Motor neuron (in vitro differentiated cells): ENCODE results near the gene TMEM25. TPM values are rescaled to one million over a fixed set of nuclear protein-coding genes. Genes with fewer than 3 reads are reported as not detected.

ENCODE experiments used
- ATAC-seq, 8 experiments: fragments of 200-7000 bp; cut with Tn5 transposase; replicated peaks in 6 of 8; 2 replicates each; pipeline ENCODE4 v1.8.0; 2021; ENCODE audit warnings: mild to moderate bottlenecking in 8 of 8, moderate library complexity in 8 of 8
- H3K27ac ChIP-seq, 2 donors: fragments of 250-450 bp; sonication (Bioruptor Pico); 2 replicates each; pipeline ENCODE4 v1.9.0; 2021; ENCODE audit warnings: antibody characterized with exemption in 2 of 2, mild to moderate bottlenecking in 2 of 2, moderate library complexity in 1 of 2
- H3K4me1 ChIP-seq, 2 donors: fragments of 250-450 bp; sonication (Bioruptor Pico); replicated peaks in 1 of 2; 2 replicates each; pipeline ENCODE4 v1.6.1; 2021; ENCODE audit warnings: antibody characterized with exemption in 2 of 2, mild to moderate bottlenecking in 2 of 2, moderate library complexity in 1 of 2
- H3K4me3 ChIP-seq, 5 donors: fragments of 250-450 bp; sonication (Bioruptor Pico); 2 replicates each; pipeline ENCODE4 v1.9.0; 2021; ENCODE audit warnings: antibody characterized with exemption in 5 of 5, mild to moderate bottlenecking in 5 of 5, moderate library complexity in 4 of 5
- WGBS, 10 experiments: fragments of 450-650 bp; shearing (Covaris generic); methylation state at CpG; one replicate each; pipeline ENCODE4 v1.0.0; 2022; 5-methylcytosine and 5-hydroxymethylcytosine counted together
- in situ Hi-C, 9 experiments: fragments of 400-800 bp; cut with MboI; loops; one replicate each; pipeline ENCODE4 v1.15.0; 2021; ENCODE audit warnings: low sequenced_read_pairs in 9 of 9, low pct_unique_long_range_greater_than_20kb in 2 of 9; ENCODE audit not compliant: unreplicated experiment in 9 of 9
- total RNA-seq, 8 experiments: library from RNA; unstranded; fragments of 300-600 nt; gene quantifications; 2 replicates each; pipeline versions ENCODE4 v1.2.3 to v1.2.4, GENCODE V29; 2022

The TMEM25 gene
- total RNA-seq, 8 experiments from 2014 or later: 2.4 to 33.7 (median 24.0) TPM

- peak in 6 of 8 experiments; percentile 55 to 84 (median 63) for ATAC-seq
- Histone ChIP-seq H3K4me3 (no peak overlapping the region), H3K4me1 (no peaks in the 10 kb centered on the region), H3K27ac (no peak overlapping the region)
- WGBS, 10 experiments: 13 to 100% (median 76%) methylated on average over 1 to 3 of the region's 6 CpGs; no CpG with 5 or more reads in 2 of the 10 experiments
- in situ Hi-C loops: no loop called here
These were observed 8.4 kb upstream of the TMEM25 start for GRCh38 chr11:118522571-118523072.

GRCh38 chr11:118524356-118524755 lies 6.6 kb upstream of the TMEM25 start:
- Histone ChIP-seq H3K4me1 (peaks cover 2 to 3% of the 10 kb centered on the region in 2 donors), H3K27ac (no peak overlapping the region), H3K4me3 (no peak overlapping the region)
- peak in 4 of 8 experiments; percentile 6 to 47 (median 22) for ATAC-seq
- in situ Hi-C loops: no loop called here

DNA sequence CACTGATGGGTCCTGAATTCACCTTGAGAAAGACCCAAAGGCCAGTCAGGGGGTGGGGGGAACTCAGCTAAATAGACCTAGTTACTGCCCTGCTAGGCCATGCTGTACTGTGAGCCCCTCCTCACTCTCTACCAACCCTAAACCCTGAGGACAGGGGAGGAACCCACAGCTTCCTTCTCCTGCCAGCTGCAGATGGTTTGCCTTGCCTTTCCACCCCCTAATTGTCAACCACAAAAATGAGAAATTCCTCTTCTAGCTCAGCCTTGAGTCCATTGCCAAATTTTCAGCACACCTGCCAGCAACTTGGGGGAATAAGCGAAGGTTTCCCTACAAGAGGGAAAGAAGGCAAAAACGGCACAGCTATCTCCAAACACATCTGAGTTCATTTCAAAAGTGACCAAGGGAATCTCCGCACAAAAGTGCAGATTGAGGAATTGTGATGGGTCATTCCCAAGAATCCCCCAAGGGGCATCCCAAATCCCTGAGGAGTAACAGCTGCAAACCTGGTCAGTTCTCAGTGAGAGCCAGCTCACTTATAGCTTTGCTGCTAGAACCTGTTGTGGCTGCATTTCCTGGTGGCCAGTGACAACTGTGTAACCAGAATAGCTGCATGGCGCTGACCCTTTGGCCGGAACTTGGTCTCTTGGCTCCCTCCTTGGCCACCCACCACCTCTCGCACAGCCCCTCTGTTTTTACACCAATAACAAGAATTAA lies 6.1 kb upstream of the TMEM25 start:
- 33 to 100% (median 97%) methylated on average over 1 to 6 of the region's 6 CpGs; no CpG with 5 or more reads in 5 of the 10 experiments for WGBS, 10 experiments
- Histone ChIP-seq H3K4me1 (peaks cover 8 to 9% of the 10 kb centered on the region in 2 donors), H3K27ac (no peak overlapping the region), H3K4me3 (no peak overlapping the region)
- in situ Hi-C loops: no loop called here
- ATAC-seq: no peak

GRCh38 chr11:118526688-118527087 lies 4.3 kb upstream of the TMEM25 start:
- H3K4me3 ChIP-seq: no peak overlapping the region
- no peak for ATAC-seq
- in situ Hi-C loops: no loop called here
- peaks cover 11 to 12% of the 10 kb centered on the region in 2 donors for H3K4me1 ChIP-seq
- H3K27ac ChIP-seq: no peak overlapping the region
- 75 to 100% (median 94%) methylated on average over 1 to 2 of the region's 2 CpGs for WGBS, 10 experiments

DNA sequence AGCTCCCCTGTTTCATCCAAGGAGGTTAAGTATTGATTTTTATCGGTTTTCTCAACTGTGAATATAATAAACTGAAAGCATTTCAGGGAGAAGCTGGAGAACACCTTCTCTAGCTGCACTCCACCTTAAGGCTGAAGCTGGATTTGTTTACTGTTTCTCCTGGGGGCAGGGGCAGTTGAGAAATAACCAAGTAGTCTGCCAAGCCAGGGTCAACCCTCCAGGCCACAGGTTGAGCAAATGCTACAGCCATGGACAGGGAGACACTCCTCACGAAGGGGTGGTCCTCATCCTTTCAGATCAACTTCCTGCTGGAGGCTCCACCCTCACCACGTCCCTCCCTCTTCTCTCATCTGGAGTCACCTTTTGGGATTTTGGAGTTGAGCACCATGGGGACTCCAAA lies 3.9 kb upstream of the TMEM25 start, which contains the start of gene TTC36:
Gene TTC36, plus strand, starts transcription at position 366 of the 400 bp plus-strand sequence. Its CDS starts 21 bp downstream, at position 387.
- Histone ChIP-seq H3K4me3 (no peak within 1 kb of the TSS), H3K27ac (no peak within 1 kb of the TSS), H3K4me1 (peaks cover 12 to 15% of the 10 kb centered on the region in 2 donors)
- 50 to 100% (median 82%) methylated on average over 1 to 2 of the region's 3 CpGs; no CpG with 5 or more reads in 4 of the 10 experiments for WGBS, 10 experiments
- ATAC-seq: no peak
- in situ Hi-C loops: no loop called here

- in situ Hi-C loops: no loop called here
- ATAC-seq: no peak
- H3K4me3 ChIP-seq: no peak overlapping the region
- WGBS, 10 experiments: 100% methylated on average over 1 of the region's 6 CpGs; no CpG with 5 or more reads in 8 of the 10 experiments
- H3K27ac ChIP-seq: no peak overlapping the region
- peaks cover 12 to 15% of the 10 kb centered on the region in 2 donors for H3K4me1 ChIP-seq
These were observed 2.5 kb upstream of the TMEM25 start for GRCh38 chr11:118528511-118528910.

GRCh38 chr11:118529584-118530175 lies 1.3 kb upstream of the TMEM25 start:
- Histone ChIP-seq H3K4me3 (peak overlapping the region; percentile 82 to 100 (median 93)), H3K27ac (no peak overlapping the region), H3K4me1 (peaks cover 12 to 15% of the 10 kb centered on the region in 2 donors)
- in situ Hi-C loops: no loop called here
- WGBS, 10 experiments: 31 to 86% (median 69%) methylated on average over 1 to 5 of the region's 5 CpGs; no CpG with 5 or more reads in 2 of the 10 experiments
- no peak for ATAC-seq

DNA sequence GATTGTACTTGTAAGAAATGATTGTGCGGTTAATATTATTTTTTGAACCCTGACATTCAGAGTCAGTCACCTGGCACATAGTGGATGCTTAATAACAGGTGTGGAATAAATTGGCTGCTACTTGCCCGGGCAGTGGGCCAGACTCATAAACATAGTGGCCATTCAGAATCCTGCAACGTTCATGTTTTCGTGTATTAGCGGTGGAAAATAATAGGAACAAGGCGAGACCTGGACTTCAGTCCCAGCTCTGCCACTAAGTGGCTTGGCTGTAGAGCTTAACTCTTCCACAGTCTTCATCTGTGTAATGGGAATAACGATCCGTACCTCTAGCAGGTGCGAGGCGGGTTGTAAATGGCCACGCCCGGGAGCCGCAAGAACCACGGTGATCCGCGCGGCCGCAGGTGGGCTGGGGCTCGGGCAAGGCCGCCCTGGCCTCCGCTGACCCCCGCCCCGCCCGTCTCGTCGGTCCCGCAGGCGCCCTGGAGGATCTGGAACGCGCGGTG lies 761 bp upstream of the TMEM25 start:
- WGBS, 10 experiments: 5 to 43% (median 20%) methylated on average over 1 to 22 of the region's 31 CpGs
- Histone ChIP-seq H3K27ac (peak overlapping the region; percentile 65 to 77), H3K4me1 (peaks cover 12 to 15% of the 10 kb centered on the region in 2 donors), H3K4me3 (peak overlapping the region; percentile 82 to 100 (median 93))
- peak in 2 of 8 experiments; percentile 8 to 9 for ATAC-seq
- in situ Hi-C loops: no loop called here

GRCh38 chr11:118531597-118532084 lies 649 bp downstream of the TMEM25 start:
- 0 to 100% (median 53%) methylated on average over 1 to 5 of the region's 12 CpGs; no CpG with 5 or more reads in 5 of the 10 experiments for WGBS, 10 experiments
- H3K4me1 ChIP-seq: peaks cover 12 to 15% of the 10 kb centered on the region in 2 donors
- no peak overlapping the region for H3K27ac ChIP-seq
- H3K4me3 ChIP-seq: peak overlapping the region; percentile 82 to 100 (median 93)
- ATAC-seq: peak in 4 of 8 experiments; percentile 2 to 11 (median 6)
- in situ Hi-C loops: no loop called here

DNA sequence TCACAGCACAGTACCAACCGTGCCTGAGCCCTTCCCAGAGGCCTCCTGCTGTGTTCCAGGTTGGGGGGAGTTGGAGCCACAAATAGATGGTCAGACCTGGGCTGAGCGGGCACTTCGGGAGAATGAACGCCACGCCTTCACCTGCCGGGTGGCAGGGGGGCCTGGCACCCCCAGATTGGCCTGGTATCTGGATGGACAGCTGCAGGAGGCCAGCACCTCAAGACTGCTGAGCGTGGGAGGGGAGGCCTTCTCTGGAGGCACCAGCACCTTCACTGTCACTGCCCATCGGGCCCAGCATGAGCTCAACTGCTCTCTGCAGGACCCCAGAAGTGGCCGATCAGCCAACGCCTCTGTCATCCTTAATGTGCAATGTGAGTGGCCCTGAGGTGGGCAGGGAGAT lies 1.1 kb downstream of the TMEM25 start:
- no peak overlapping the region for H3K27ac ChIP-seq
- ATAC-seq: no peak
- peaks cover 12 to 15% of the 10 kb centered on the region in 2 donors for H3K4me1 ChIP-seq
- 100% methylated on average over 2 of the region's 10 CpGs; no CpG with 5 or more reads in 9 of the 10 experiments for whole genome bisulfite sequencing, 10 experiments
- in situ Hi-C loops: no loop called here
- peak overlapping the region; percentile 82 to 100 (median 93) for H3K4me3 ChIP-seq

DNA sequence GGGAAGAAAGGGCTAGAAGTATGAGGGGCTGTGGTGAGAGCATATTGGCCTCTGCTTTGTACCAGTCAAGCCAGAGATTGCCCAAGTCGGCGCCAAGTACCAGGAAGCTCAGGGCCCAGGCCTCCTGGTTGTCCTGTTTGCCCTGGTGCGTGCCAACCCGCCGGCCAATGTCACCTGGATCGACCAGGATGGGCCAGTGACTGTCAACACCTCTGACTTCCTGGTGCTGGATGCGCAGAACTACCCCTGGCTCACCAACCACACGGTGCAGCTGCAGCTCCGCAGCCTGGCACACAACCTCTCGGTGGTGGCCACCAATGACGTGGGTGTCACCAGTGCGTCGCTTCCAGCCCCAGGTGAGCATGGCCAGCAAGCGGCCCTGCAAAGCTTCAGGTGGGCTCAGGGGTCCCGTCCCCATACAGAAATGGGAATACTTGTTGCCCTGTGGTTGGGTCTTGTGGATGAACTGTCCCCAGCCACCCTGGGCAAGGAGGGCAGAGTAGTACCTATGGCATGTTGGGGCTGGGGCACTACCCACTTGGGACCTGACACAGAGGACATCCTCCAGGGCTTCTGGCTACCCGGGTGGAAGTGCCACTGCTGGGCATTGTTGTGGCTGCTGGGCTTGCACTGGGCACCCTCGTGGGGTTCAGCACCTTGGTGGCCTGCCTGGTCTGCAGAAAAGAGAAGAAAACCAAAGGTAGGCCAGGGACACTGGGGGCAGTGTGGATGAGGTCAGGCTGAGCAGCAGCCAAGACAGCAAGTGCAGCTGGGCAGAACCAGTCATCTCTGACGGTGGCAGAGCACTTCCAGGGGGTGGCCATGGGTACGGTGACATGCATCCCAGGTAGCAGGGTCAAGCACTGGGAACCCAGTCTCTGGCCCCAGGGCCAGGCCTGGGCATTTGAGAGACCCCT lies 2.1 kb downstream of the TMEM25 start:
- H3K4me3 ChIP-seq: no peak overlapping the region
- H3K4me1 ChIP-seq: peaks cover 12 to 15% of the 10 kb centered on the region in 2 donors
- in situ Hi-C loops: no loop called here
- no peak overlapping the region for H3K27ac ChIP-seq
- ATAC-seq: no peak
- 60 to 100% (median 80%) methylated on average over 1 to 4 of the region's 19 CpGs; no CpG with 5 or more reads in 5 of the 10 experiments for WGBS, 10 experiments
